Activated naive CD4-positive, alpha-beta T cell treated with anti-CD3 and anti-CD28 coated beads, Interleukin-2, amount 10 ng/mL, durations not matched to agents 7 days and 5 days (primary cell): ENCODE results near the gene CDIPT.
"Not testable (repeated sequence)": the region's sequence is repeated elsewhere in the genome, so short reads cannot be mapped to it uniquely, and the experiment has no call there.

Experiments used
- CTCF ChIA-PET: fragments of 350-600 bp; sonication (Branson Sonifier 250); formaldehyde crosslinking; loops from one replicate; lab custom pipeline; 2021; ENCODE audit warnings: antibody characterized with exemption; lab: Charles Lee
- DNase-seq: peaks from one replicate; pipeline ENCODE4 v3.0.0-alpha.2; 2020
- H3K27ac Mint-ChIP-seq: one replicate; pipeline ENCODE4 v1.8.0; 2021; ENCODE audit warnings: mild to moderate bottlenecking, moderate library complexity, mixed read lengths
- H3K27me3 Mint-ChIP-seq: one replicate; pipeline ENCODE4 v1.8.0; 2021; ENCODE audit warnings: mild to moderate bottlenecking, mixed read lengths
- H3K36me3 Mint-ChIP-seq: one replicate; pipeline ENCODE4 v1.8.0; 2021; ENCODE audit warnings: mixed read lengths
- H3K4me1 Mint-ChIP-seq: one replicate; pipeline ENCODE4 v1.8.0; 2021; ENCODE audit warnings: mixed read lengths
- H3K4me3 Mint-ChIP-seq: one replicate; pipeline ENCODE4 v1.8.0; 2021; ENCODE audit warnings: mild to moderate bottlenecking, moderate library complexity, mixed read lengths
- H3K9me3 Mint-ChIP-seq: one replicate; pipeline ENCODE4 v1.8.0; 2021; ENCODE audit warnings: mixed read lengths

Gene CDIPT

GRCh38 chr16:29862884-29863668, at the start of gene CDIPT:
Gene CDIPT (minus strand): TSS chr16:29863226. CDS start chr16:29862857, 369 bp downstream.
- Mint-ChIP-seq H3K36me3 (peaks cover 29% of the 10 kb centered on the region), H3K9me3 (no peaks in the 10 kb centered on the region), H3K4me3 (peak within 1 kb of the TSS; percentile 94), H3K4me1 (peaks cover 34% of the 10 kb centered on the region), H3K27me3 (peaks cover 23% of the 10 kb centered on the region), H3K27ac (peak within 1 kb of the TSS; percentile 98)
- peak; percentile 96 for DNase-seq
- CTCF ChIA-PET = interaction anchor here (0.8 to 0.9 kb wide), 2 partner anchors 15 to 54 kb away, joined by 3 read pairs; no protein-coding TSS in a partner anchor

- Mint-ChIP-seq H3K27ac (no peak overlapping the region), H3K36me3 (peaks cover 2% of the 10 kb centered on the region), H3K9me3 (no peaks in the 10 kb centered on the region), H3K4me3 (no peak overlapping the region), H3K27me3 (no peaks in the 10 kb centered on the region), H3K4me1 (no peaks in the 10 kb centered on the region)
- CTCF ChIA-PET = interaction anchor here (0.6 to 0.9 kb wide), 2 partner anchors 9 to 235 kb away, joined by 3 read pairs; no protein-coding TSS in a partner anchor
- no peak for DNase-seq
These were observed 49.1 kb upstream of the CDIPT start for GRCh38 chr16:29912087-29912486.

GRCh38 chr16:29911676-29912010, 48.6 kb upstream of the CDIPT start:
- no peak for DNase-seq
- Mint-ChIP-seq H3K9me3 (no peaks in the 10 kb centered on the region), H3K36me3 (peaks cover 2% of the 10 kb centered on the region), H3K4me1 (no peaks in the 10 kb centered on the region), H3K4me3 (no peak overlapping the region), H3K27ac (no peak overlapping the region), H3K27me3 (no peaks in the 10 kb centered on the region)
- CTCF ChIA-PET = interaction anchor here (0.9 kb wide), 1 partner anchor 9 kb away, joined by 3 read pairs; no protein-coding TSS in a partner anchor

GRCh38 chr16:29910819-29911675, 48.0 kb upstream of the CDIPT start:
- Mint-ChIP-seq H3K27me3 (no peaks in the 10 kb centered on the region), H3K36me3 (peaks cover 2% of the 10 kb centered on the region), H3K4me1 (no peaks in the 10 kb centered on the region), H3K4me3 (no peak overlapping the region), H3K9me3 (no peaks in the 10 kb centered on the region), H3K27ac (no peak overlapping the region)
- no peak for DNase-seq
- CTCF ChIA-PET = interaction anchor here (0.6 kb wide), 1 partner anchor 22 kb away, joined by 3 read pairs; no protein-coding TSS in a partner anchor

GRCh38 chr16:29909851-29910250, 46.8 kb upstream of the CDIPT start:
- not testable (repeated sequence) for H3K4me1 Mint-ChIP-seq, H3K27ac Mint-ChIP-seq, H3K27me3 Mint-ChIP-seq, H3K4me3 Mint-ChIP-seq, H3K36me3 Mint-ChIP-seq, H3K9me3 Mint-ChIP-seq, DNase-seq
- CTCF ChIA-PET = interaction anchor here (1.1 to 1.4 kb wide), 2 partner anchors 8 to 52 kb away, joined by 3 read pairs; partner anchors contain the start of gene TMEM219

GRCh38 chr16:29909391-29909790, 46.4 kb upstream of the CDIPT start:
- H3K36me3 Mint-ChIP-seq = peaks cover 2% of the 10 kb centered on the region
- H3K27ac Mint-ChIP-seq = no peak overlapping the region
- H3K27me3 Mint-ChIP-seq = no peaks in the 10 kb centered on the region
- H3K9me3 Mint-ChIP-seq = no peaks in the 10 kb centered on the region
- no peak overlapping the region for H3K4me3 Mint-ChIP-seq
- DNase-seq = no peak
- H3K4me1 Mint-ChIP-seq = no peaks in the 10 kb centered on the region
- CTCF ChIA-PET = interaction anchor here (1.1 to 1.4 kb wide), 2 partner anchors 9 to 53 kb away, joined by 3 read pairs; partner anchors contain the start of gene TMEM219

- H3K27ac Mint-ChIP-seq = no peak overlapping the region
- no peaks in the 10 kb centered on the region for H3K4me1 Mint-ChIP-seq
- H3K27me3 Mint-ChIP-seq = no peaks in the 10 kb centered on the region
- DNase-seq = no peak
- no peaks in the 10 kb centered on the region for H3K9me3 Mint-ChIP-seq
- no peak overlapping the region for H3K4me3 Mint-ChIP-seq
- H3K36me3 Mint-ChIP-seq = peaks cover 2% of the 10 kb centered on the region
- CTCF ChIA-PET = interaction anchor here (1.1 to 1.4 kb wide), 2 partner anchors 9 to 53 kb away, joined by 3 read pairs; partner anchors contain the start of gene TMEM219
These were observed 45.7 kb upstream of the CDIPT start for GRCh38 chr16:29908719-29909220.

GRCh38 chr16:29907973-29908372, 44.9 kb upstream of the CDIPT start:
- no peak overlapping the region for H3K27ac Mint-ChIP-seq
- H3K27me3 Mint-ChIP-seq = no peaks in the 10 kb centered on the region
- no peaks in the 10 kb centered on the region for H3K36me3 Mint-ChIP-seq
- CTCF ChIA-PET = no interaction called here
- DNase-seq = no peak
- H3K4me1 Mint-ChIP-seq = peaks cover 4% of the 10 kb centered on the region
- no peaks in the 10 kb centered on the region for H3K9me3 Mint-ChIP-seq
- no peak overlapping the region for H3K4me3 Mint-ChIP-seq

GRCh38 chr16:29906520-29907244, 43.7 kb upstream of the CDIPT start:
- CTCF ChIA-PET = no interaction called here
- Mint-ChIP-seq H3K36me3 (no peaks in the 10 kb centered on the region), H3K4me3 (no peak overlapping the region), H3K9me3 (no peaks in the 10 kb centered on the region), H3K4me1 (peaks cover 4% of the 10 kb centered on the region), H3K27me3 (peaks cover 7% of the 10 kb centered on the region), H3K27ac (no peak overlapping the region)
- DNase-seq = no peak

- Mint-ChIP-seq H3K4me3 (no peak overlapping the region), H3K4me1 (peaks cover 5% of the 10 kb centered on the region), H3K9me3 (no peaks in the 10 kb centered on the region), H3K36me3 (no peaks in the 10 kb centered on the region), H3K27me3 (peaks cover 12% of the 10 kb centered on the region), H3K27ac (no peak overlapping the region)
- CTCF ChIA-PET = no interaction called here
- no peak for DNase-seq
These were observed 42.6 kb upstream of the CDIPT start for GRCh38 chr16:29905668-29906067.

- DNase-seq = no peak
- no peak overlapping the region for H3K4me3 Mint-ChIP-seq
- no peaks in the 10 kb centered on the region for H3K36me3 Mint-ChIP-seq
- peaks cover 8% of the 10 kb centered on the region for H3K4me1 Mint-ChIP-seq
- H3K27me3 Mint-ChIP-seq = peaks cover 17% of the 10 kb centered on the region
- CTCF ChIA-PET = no interaction called here
- H3K27ac Mint-ChIP-seq = no peak overlapping the region
- H3K9me3 Mint-ChIP-seq = no peaks in the 10 kb centered on the region
These were observed 41.9 kb upstream of the CDIPT start for GRCh38 chr16:29904947-29905346.

- H3K4me3 Mint-ChIP-seq = no peak overlapping the region
- H3K27ac Mint-ChIP-seq = no peak overlapping the region
- peaks cover 31% of the 10 kb centered on the region for H3K27me3 Mint-ChIP-seq
- peaks cover 13% of the 10 kb centered on the region for H3K4me1 Mint-ChIP-seq
- no peaks in the 10 kb centered on the region for H3K9me3 Mint-ChIP-seq
- H3K36me3 Mint-ChIP-seq = no peaks in the 10 kb centered on the region
- no peak for DNase-seq
- CTCF ChIA-PET = interaction anchor here (0.6 kb wide), 1 partner anchor 244 kb away, joined by 3 read pairs; no protein-coding TSS in a partner anchor
These were observed 40.6 kb upstream of the CDIPT start for GRCh38 chr16:29903590-29903989.

GRCh38 chr16:29901607-29901945, 38.5 kb upstream of the CDIPT start:
- Mint-ChIP-seq H3K27ac (no peak overlapping the region), H3K27me3 (peaks cover 51% of the 10 kb centered on the region), H3K4me3 (no peak overlapping the region), H3K9me3 (no peaks in the 10 kb centered on the region), H3K4me1 (peaks cover 13% of the 10 kb centered on the region), H3K36me3 (no peaks in the 10 kb centered on the region)
- CTCF ChIA-PET = no interaction called here
- DNase-seq = no peak
